GM21529 (cell line): ENCODE measurements around the gene PSME2.
A peak's percentile ranks its signal among the peaks of the same experiment; 100 is the strongest.

ENCODE experiments used
- ATAC-seq: cut with Tn5 transposase; IDR thresholded peaks from one replicate; pipeline ENCODE4 v1.9.1; 2021; ENCODE audit not compliant: unreplicated experiment

PSME2 gene

DNA sequence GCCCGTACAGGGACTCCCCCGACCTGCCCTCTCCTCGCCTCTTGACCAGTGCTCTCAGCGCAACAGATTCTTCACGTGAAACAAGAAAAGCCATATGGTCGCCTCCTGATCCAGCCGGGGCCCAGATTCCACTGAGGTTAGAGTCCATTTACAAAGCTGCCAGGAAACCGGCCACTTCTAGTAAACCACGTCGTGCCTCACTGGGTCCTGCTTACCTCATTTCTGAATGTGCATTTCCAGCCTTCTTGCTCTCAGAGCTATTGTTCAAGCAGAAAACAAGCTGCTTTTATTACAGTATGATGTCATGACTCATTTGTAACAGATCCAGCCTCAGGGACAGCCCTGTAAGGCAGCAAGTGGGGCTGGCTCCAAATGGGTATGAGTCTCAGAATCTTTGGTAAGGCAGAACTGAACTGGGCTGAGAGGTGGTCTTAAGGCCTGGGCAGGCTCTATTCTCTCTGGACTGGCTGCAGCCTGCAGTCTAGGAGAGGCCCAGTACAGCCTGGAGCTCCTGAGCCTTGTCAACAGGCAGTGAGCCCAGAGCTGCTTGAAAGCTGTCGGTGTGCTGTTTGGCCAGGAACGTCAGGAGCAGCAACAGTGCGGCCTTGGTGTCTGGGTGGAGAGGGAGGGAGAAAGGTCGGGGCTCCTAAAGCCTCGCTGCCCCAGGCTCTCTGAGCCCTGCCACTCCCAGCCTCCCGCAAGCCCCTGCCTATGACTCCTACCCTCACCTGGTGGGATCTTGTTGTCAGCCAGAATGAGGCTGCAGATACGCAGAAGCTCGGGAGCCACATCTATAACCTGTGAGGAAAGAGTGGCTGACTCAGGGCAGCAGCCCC lies 33.8 kb upstream of the PSME2 start:
- no peak for ATAC-seq

DNA sequence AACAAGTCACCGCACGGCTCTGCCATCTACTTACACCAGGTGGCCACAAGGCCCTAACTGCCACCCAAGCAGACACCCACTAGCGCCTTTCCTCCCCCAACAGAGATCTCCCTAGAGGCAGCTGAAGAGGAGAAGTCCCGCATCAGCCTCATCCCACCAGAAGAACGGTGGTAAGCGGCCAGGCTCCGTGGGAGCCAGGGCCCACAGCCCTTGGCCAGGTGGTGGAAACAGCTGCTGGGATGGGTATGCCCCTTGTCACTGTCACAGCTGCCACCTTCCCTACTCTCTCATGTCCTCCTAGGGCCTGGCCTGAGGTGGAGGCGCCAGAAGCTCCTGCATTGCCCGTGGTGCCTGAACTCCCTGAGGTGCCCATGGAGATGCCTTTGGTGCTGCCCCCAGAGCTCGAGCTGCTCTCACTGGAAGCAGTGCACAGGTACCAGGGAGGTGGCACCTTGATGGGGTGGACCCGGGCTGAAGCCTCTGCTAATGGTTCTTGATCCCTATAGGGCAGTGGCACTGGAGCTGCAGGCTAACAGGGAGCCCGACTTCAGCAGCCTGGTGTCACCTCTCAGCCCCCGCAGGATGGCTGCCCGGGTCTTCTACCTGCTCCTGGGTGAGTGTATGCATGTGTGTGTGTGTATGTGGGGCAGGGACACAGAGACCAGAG lies 33.0 kb upstream of the PSME2 start:
- ATAC-seq, result no peak

DNA sequence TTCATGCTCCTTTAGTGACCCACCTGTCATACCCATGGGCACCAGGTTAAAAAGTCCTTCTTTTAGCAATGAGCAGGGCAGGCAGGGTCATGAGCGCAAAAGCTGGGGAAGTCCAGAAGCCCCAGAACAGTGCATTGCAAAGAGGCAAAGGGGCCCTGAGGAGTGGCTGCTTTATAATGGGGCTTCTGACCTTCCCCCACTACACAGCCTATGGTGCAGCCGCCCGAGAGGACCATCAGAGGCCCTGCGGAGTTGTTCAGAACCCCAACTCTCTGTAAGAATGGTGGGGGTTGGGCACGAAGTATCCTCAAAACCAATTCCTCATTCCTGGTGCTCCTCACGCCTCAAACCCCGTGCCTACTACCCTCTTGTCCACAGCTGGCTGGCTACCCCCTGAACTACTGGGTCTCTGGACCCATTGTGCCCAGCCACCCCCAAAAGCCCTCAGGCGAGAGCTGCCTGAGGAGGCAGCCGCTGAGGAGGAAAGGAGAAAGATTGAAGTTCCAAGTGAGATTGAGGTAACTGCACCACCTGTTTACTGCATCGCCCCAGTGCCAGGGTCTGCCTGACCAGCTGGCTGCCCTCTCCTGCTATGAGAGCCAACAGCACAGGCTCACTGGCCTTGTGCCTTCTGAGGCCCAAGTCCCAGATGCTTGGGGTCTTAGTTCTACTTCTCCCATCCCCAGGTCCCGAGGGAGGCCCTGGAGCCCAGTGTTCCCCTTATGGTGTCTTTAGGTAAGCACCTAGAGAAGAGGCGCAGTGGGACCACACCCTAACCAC lies 32.2 kb upstream of the PSME2 start:
- ATAC-seq, result no peak

DNA sequence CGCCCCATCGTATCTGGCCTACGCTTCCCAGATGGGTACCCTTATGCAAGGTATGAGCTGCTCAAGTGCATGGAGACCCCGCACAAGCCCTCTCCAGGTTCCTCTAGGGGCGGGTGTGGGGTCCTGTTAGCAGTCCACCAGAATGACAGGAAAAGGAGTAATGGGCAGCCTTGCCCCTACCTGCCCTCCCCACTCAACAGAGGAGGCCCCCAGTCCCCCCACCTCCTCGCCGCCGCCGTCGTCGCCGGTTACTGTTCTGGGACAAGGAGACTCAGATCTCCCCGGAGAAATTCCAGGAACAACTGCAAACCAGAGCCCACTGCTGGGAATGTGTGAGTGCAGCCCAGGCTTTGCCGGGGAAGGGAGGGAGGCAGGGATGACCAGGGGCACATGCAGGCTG lies 31.5 kb upstream of the PSME2 start:
- ATAC-seq, result no peak

DNA sequence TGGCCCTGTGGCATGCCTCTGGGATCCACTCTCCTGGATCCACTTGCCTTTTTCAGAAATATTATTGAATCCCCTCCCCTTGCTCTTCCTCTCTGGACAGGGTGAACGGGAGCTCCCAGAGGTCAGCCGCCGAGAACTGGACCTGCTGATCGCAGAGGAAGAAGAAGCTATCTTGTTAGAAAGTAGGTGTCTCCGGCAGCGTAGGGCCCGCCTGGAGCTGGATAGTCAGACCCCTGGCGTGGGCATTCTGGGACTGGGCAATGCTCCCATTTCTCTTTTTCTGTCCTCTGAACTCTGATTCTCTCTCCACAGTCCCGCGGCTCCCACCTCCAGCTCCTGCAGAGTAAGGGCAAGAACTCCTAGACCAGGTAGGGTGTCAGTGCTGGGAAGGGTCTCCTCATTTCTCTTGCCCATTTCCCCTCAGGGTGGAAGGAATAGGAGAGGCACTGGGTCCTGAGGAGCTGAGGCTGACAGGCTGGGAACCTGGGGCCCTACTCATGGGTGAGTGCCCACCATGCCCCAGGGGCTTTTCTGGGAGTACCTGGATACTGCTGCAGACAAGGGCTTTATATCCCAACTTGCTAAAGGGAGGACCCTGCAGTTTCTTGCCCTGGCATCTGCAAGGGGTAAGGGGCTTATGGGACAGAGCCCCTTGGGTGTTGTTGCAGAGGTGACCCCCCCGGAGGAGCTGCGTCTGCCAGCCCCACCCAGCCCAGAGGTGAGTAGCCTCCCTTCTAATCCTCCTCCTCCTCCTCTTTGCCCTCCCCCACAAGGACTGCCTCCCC lies 30.8 kb upstream of the PSME2 start:
- no peak for ATAC-seq

DNA sequence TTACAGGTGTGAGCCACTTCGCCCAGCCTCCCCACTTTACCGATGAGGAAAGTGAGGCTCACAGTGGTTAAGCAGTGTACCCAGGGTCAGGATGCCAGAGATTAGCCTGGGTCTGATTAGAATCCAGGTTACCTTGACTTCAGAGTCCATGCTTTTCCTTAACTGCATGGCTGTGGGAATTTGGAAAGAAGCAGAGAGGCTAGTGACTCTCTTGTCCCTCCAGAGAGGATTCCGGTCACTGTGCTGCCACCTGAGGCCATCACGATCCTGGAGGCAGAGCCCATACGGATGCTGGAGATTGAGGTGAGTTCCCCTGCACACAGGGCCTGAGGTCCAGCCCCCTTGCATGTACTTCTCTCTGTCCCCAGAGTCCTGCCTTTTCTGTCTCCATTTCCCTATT lies 30.2 kb upstream of the PSME2 start:
- no peak for ATAC-seq

DNA sequence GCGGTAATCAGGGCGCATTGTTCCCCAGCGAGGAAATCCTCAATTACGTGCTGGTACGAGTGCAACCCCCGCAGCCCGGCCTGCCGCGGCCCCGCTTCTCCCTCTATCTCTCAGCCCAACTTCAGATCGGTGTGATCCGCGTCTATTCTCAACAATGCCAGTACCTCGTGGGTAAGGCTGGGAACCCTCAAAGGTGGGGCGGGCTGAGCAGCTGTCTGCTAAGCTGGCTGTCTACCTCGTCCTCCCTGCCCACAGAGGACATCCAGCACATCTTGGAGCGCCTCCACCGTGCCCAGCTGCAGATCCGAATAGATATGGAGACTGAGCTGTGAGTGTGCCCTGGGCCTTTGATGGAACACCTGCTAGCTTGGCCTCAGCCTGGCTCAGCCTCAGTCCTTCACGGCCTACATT lies 26.5 kb upstream of the PSME2 start:
- ATAC-seq, result no peak

DNA sequence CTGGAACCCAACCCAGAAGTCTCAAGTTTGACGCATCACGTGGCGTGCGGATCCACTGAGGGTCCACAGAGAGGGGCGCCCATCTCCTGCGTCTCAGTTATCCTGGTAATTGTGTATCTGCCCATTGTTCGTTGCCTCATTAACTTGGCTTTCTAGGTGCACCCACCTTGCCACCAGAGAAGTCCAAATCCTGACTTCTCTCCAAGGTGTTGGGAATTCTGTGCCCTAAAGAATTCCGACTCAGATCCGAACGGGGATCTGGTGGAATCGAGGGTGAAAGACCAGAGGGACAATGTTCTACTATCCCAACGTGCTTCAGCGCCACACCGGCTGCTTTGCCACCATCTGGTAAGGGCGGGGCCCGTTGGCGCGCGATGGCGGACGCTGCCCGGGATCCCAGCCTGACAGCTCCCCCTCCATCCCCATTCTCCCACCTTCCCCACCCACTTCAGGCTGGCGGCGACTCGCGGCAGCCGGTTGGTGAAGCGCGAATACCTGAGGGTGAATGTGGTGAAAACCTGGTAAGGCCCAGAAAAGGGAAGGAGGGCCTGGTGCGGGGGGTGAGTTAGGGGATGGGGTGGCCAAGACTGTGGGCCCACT lies 26.0 kb upstream of the PSME2 start:
- ATAC-seq, result no peak

DNA sequence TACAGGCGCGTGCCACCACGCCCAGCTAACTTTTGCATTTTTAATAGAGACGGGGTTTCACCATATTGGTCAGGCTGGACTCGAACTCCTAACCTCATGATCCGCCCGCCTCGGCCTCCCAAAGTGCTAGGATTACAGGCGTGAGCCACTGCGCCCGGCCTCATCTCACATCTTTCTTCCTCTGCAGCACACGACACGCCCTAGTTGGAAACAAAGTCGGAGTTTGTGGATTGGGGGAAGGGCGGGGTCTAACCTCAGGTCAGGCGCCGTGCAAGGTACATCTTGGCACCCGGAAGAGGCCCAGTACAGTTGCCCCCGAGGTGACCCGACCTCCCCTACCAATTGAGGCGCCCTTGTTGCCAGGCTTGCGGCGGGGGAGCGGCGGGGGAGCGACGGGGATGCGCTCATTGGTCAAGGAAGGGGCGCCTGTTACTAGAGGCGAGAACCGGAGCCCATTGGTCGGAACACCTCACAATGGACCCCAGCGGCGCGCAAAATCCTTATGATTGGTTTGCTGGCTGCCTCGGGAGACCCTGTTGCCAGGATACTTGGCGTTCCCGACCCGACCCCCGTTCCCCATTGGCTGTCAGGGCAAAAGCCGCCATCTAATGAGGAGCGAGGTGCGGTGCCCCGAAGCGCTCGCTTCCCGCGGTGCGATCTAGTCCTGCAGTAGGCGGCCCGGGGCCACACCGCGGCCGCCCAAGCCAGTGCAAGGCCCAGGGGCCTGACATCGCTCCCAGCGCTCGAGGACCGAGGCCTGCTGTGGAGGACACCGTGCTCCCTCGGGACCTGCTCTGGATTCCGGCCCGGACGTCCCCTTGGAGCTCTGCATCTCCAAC lies 25.2 kb upstream of the PSME2 start, which contains the start of gene REC8:
TSS of gene REC8 (plus strand) at position 659 of the 839 bp plus-strand sequence. CDS start 473 bp downstream, outside the sequence.
- ATAC-seq, result peak; percentile 86

DNA sequence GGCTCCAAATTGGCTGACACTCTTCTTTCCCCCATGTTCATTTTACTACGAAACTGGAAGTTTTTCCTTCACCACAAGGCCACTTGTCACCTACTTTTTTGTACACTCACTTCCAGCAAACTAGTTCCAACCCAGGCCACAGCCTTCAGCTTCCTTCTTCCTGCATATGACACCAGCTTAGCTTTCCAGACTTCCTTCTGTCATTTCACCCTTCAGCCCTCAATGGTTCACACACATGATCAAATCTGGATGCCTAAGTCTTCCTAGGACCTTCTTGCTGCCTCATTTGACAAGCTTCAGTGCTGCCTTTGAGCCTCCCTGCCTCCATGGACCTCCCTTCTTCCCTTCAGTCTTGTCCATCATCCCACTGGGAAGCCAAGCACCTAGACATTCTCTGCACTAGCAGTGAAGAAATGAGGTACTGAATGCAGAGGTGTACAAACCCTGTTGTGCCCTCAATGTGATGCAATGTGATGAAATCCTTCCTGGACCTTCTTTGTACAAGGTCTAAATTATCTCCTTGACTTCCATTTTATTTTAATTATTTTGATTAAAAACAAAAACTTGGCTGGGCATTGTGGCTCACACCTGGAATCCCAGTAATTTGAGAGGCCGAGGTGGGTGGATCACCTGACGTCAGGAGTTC lies 21.2 kb upstream of the PSME2 start:
- no peak for ATAC-seq

DNA sequence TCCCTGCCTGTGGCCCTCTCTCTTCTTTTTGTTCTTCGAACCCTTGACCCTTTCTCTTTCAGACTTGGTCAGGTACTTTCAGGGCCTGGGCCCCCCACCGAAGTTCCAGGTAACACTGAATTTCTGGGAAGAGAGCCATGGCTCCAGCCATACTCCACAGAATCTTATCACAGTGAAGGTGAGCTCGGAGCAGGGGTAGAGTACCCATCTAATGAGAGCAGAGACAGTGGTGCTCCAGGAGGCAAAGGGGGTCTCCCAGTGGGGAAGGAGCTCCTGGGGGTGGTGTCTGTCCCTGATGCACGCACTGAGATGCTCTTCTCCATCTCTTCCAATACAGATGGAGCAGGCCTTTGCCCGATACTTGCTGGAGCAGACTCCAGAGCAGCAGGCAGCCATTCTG lies 19.4 kb upstream of the PSME2 start:
- no peak for ATAC-seq

DNA sequence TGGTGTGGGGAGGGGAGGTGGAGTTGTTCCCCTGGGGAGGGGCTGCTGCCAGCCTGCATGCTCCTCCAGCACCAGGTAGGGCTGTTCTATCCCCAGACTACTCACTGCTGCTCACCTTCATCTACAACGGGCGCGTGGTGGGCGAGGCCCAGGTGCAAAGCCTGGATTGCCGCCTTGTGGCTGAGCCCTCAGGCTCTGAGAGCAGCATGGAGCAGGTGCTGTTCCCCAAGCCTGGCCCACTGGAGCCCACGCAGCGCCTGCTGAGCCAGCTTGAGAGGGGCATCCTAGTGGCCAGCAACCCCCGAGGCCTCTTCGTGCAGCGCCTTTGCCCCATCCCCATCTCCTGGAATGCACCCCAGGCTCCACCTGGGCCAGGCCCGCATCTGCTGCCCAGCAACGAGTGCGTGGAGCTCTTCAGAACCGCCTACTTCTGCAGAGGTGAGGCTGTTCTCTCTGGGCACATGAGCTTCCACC lies 18.1 kb upstream of the PSME2 start:
- no peak for ATAC-seq

DNA sequence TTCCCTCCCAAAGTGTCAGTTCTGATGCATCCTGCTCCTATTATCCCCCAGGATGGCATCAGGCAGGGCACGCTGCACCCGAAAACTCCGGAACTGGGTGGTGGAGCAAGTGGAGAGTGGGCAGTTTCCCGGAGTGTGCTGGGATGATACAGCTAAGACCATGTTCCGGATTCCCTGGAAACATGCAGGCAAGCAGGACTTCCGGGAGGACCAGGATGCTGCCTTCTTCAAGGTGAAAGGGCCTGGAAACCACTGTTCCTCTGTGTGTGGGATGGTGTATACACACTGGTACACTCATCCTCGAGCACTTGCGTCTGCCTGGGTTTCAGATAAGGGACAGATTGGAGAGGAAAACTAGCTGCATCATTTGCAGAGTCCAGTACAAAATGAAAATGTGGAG lies 15.7 kb upstream of the PSME2 start:
- no peak for ATAC-seq

DNA sequence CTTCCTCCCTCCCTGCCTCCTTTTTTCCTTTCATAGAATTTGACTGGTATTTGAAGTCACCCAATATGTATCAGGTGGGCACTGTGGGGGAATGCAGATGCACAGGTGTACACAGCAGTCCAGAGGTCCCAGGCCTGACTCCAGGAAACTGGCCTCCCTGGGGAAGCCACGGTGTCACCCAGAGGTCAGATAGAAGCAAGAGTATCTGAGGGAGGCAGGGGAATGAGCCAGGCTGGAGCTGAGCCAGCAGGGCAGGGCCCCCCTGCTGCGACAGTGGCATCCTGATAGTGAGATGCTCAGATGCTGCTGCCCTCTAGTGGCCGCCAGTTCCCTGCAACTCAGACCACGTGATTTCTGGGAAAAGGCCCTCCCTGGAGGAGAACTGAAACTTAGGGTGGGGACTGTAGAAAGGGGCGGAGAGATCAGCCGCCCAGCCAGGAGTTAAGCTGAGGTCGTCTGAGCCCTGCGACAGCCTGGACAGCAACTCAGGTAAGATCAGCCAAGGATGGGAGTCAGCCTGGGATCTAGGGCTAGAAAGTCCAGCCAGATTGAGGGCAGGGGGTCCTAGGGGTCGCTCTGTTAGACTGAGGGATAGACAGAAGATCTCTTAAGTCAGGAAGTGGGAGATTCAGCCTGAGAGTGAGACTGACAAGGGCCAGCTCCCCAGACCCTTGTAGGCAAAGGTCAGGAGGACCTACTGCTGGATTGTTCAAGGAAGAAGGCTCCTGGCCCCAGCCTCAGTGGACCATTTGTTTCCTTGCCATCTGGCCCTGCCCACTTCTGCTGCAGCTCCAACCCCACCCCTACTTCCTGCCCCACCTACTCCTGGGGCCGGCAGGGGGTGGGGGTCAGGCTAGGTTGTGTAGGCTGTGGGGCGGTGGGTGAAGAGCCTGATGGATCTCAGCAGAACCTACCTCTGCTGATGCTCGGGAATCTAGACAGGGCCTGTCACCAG lies 14.7 kb upstream of the PSME2 start, which contains the start of gene IRF9:
TSS of gene IRF9 (plus strand) at position 416 of the 955 bp plus-strand sequence. CDS start 880 bp downstream, outside the sequence.
- peak; percentile 83 for ATAC-seq

DNA sequence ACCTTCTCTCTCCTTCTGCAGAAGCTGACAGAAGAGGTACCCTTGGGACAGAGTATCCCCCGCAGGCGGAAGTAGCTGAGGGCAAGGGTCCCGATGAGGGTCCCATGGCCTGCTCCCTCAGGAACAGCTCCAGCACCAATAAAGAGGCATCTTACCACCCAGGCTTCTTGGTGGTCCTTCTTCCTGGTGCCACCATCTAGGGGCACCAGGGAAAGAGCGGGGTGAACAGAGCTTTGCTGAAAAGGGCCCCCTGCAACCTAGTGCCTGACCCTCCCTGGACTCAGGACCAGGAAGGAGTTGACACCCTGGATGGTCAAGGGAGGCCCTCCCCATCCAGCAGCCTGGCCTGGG lies 14.1 kb upstream of the PSME2 start:
- ATAC-seq, result no peak

DNA sequence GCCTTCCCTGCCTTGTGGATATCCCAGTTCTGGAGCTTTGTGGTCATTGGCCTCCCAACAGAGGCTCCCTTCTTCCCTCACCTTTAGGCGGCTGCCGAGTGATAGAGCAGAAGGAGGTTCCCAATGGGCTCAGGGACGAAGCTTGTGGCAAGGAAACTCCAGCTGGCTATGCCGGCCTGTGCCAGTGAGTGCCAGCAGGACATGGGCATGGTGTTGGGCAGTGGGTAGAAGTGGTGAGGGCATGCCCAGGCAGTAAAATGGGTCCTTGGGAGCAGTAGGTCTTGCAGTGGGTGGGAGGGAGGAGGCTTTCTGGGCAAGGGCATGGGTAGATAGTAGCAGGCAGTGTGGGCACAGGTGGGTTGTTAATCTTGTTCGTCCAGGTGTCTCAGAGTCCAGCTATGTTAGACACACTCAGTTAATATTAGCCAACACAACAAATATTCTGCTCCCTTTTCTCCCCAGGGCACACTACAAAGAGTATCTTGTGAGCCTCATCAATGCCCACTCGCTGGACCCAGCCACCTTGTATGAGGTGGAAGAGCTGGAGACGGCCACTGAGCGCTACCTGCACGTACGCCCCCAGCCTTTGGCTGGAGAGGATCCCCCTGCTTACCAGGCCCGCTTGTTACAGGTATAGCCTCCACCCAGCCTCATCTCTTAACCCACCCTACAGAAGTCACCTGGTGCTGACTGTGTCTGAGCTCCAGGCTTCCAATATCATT lies 13.5 kb upstream of the PSME2 start:
- ATAC-seq, result no peak

DNA sequence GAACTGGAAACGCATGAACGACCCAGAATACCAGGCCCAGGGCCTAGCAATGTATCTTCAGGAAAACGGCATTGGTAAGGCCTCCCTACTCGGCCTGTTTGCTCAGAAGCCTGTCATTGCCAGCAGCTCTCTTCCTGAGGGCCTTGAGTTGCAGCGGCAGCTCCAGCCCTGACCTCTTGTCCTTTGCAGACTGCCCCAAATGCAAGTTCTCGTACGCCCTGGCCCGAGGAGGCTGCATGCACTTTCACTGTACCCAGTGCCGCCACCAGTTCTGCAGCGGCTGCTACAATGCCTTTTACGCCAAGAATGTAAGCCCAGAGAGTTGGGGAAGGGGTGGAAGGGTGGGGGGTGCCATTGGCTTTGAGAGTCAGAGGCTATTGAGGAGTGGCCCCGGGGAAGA lies 10.9 kb upstream of the PSME2 start:
- no peak for ATAC-seq
